ENCODE data around the gene CSNK2A1.

CSNK2A1 gene

DNA sequence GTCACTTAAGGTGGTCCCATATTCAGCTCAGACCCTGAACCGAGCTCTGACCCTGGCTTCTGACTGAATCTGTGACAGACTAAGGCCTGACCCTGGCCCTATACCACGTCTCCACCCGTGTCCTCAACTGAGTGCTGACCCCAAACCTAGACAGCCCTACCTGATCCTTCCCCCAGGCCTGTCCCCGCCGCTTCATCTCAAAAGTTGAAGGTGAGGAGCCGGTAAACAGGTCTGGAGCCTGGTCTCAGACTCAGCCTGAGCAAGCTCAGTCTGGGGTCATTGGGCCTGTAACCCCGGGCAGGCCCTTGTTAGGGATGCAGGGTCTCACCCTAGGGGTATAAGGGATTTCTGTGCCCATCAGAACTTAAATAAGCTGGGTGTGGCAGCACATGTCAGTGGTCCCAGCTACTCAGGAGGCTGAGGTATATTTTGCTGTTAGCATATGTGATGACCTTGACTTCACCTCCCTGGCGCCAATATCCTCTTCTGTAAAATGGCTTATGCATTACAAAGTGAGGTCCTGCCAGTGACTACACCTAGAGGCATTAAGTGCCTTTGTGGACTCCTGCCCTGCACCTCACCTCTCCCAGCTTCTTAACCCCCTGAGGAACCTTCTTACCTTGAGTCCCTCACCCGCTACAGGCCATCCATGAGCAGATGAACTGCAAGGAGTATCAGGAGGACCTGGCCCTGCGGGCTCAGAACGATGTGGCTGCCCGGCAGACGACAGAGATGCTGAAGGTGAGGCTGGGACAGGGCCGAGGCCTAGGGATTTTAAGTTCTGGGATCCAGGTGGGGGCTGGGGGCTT, 115.5 kb downstream of the CSNK2A1 start:
- DNase-seq, result no peak

GRCh38 chr20:427401-427800, 116.2 kb downstream of the CSNK2A1 start:
- DNase-seq, result no peak

GRCh38 chr20:426566-426965, 117.0 kb downstream of the CSNK2A1 start:
- no peak for DNase-seq
